ENCODE results near the gene CARF.
"Not testable (repeated sequence)": the region's sequence is repeated elsewhere in the genome, so short reads cannot be mapped to it uniquely, and the experiment has no call there.

The CARF gene

GRCh38 chr2:202934456-202934855 lies 22.4 kb downstream of the CARF start:
- DNase-seq = no peak

- DNase-seq = no peak
Measured at GRCh38 chr2:202938960-202939359, 26.9 kb downstream of the CARF start.

- no peak for DNase-seq
Measured at GRCh38 chr2:202941771-202942170, 29.7 kb downstream of the CARF start.

GRCh38 chr2:202944408-202944807 lies 32.3 kb downstream of the CARF start:
- DNase-seq = no peak

- DNase-seq = no peak
Measured at GRCh38 chr2:202944816-202945215, 32.7 kb downstream of the CARF start.

- DNase-seq = no peak
Measured at GRCh38 chr2:202945497-202945896, 33.4 kb downstream of the CARF start.

- not testable (repeated sequence) for DNase-seq
Measured at GRCh38 chr2:202949333-202949732, 37.3 kb downstream of the CARF start.

GRCh38 chr2:202950592-202950991 lies 38.5 kb downstream of the CARF start:
- no peak for DNase-seq

GRCh38 chr2:202960524-202960923 lies 48.4 kb downstream of the CARF start:
- DNase-seq = no peak

- no peak for DNase-seq
Measured at GRCh38 chr2:202963712-202964111, 51.6 kb downstream of the CARF start.

- no peak for DNase-seq
Measured at GRCh38 chr2:202965810-202966460, 53.9 kb downstream of the CARF start.

GRCh38 chr2:202969404-202969803 lies 57.3 kb downstream of the CARF start:
- not testable (repeated sequence) for DNase-seq

- DNase-seq = no peak
Measured at GRCh38 chr2:202976809-202977208, 64.7 kb downstream of the CARF start.

GRCh38 chr2:202982779-202983491 lies 70.9 kb downstream of the CARF start:
- DNase-seq = no peak

- no peak for DNase-seq
Measured at GRCh38 chr2:202989749-202990148, 77.7 kb downstream of the CARF start.

GRCh38 chr2:202990501-202990900 lies 78.4 kb downstream of the CARF start:
- DNase-seq = no peak

- not testable (repeated sequence) for DNase-seq
Measured at GRCh38 chr2:202997113-202997512, 85.0 kb downstream of the CARF start.

- DNase-seq = no peak
Measured at GRCh38 chr2:203002054-203002821, 90.2 kb downstream of the CARF start.

- DNase-seq = no peak
Measured at GRCh38 chr2:203003716-203004115, 91.6 kb downstream of the CARF start.

GRCh38 chr2:203014456-203015199 lies 102.6 kb downstream of the CARF start, which contains the start of gene NBEAL1:
NBEAL1 (plus strand) TSS chr2:203014875; CDS start chr2:203016385, 1,510 bp downstream.
- DNase-seq = peak; percentile 97

GRCh38 chr2:203016716-203017115 lies 104.6 kb downstream of the CARF start:
- no peak for DNase-seq

- no peak for DNase-seq
Measured at GRCh38 chr2:203018181-203018580, 106.1 kb downstream of the CARF start.

GRCh38 chr2:203019142-203019541 lies 107.1 kb downstream of the CARF start:
- no peak for DNase-seq

Data from NCI-H2081 (cell line).